Cardiac fibroblast (primary cell): Measurements from ENCODE around the gene SYNGR3.

Source experiments
- DNase-seq, 2 donors: peaks; one replicate each; pipeline versions ENCODE4 v3.0.0 to v3.0.0-alpha.2; 2010; ENCODE audit warnings: low read depth in 2 of 2
- H3K4me3 ChIP-seq, 2 donors: replicated peaks in 1 of 2; 1 replicate in 1 of 2; 2 replicates in 1 of 2; pipeline ENCODE4 v1.5.1; 2011; ENCODE audit warnings: low read depth in 2 of 2, low read length in 2 of 2, mild to moderate bottlenecking in 2 of 2, moderate library complexity in 1 of 2
- TF ChIP-seq, protein P1 (sequence below): IDR thresholded peaks from one replicate; pipeline ENCODE4 v1.5.1; 2011; ENCODE audit warnings: low read depth, mild to moderate bottlenecking, low read length, inconsistent platforms

SYNGR3 gene

DNA sequence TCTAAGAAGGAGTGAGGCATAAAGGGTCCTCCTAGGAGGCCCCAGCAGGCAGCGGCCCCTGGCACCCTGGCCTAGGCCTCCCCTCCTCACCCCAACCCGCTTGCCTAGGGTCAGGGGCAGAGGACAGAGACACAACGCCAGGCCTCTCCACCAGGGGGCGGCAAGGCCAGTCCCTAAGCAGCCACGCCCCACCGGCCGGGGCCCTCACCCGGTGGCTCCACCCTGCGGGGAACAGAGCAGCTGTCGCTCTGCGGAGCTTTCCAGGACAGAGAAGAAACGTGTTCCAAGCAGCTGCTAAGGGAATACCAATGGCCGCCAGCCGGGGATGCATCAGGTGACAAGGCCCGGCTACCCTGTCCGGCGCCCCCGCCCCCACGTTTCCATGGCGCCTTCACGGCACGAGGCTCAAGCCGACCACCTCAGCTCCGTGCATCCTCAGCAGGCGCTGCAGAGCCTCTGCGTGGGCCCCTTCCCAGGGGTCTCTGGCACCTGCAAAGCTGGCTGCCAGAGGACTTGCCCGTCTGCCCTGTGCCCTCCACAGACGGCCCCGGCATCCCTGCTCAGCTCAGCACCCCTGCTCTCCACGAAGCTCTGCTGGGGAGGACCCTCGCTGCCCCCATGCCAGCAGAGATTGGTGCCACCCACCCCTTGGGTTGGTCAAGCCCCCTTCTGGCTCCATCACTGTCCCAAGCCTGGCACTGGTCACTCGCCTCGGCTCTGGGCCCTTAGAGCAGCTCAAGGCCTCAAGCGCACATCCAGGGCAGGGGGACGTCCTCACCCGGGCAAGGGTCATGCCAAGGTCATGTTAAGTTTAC is 14.3 kb downstream of the SYNGR3 start:
- DNase-seq = peak; percentile 87
- TF ChIP-seq, protein P1, sequence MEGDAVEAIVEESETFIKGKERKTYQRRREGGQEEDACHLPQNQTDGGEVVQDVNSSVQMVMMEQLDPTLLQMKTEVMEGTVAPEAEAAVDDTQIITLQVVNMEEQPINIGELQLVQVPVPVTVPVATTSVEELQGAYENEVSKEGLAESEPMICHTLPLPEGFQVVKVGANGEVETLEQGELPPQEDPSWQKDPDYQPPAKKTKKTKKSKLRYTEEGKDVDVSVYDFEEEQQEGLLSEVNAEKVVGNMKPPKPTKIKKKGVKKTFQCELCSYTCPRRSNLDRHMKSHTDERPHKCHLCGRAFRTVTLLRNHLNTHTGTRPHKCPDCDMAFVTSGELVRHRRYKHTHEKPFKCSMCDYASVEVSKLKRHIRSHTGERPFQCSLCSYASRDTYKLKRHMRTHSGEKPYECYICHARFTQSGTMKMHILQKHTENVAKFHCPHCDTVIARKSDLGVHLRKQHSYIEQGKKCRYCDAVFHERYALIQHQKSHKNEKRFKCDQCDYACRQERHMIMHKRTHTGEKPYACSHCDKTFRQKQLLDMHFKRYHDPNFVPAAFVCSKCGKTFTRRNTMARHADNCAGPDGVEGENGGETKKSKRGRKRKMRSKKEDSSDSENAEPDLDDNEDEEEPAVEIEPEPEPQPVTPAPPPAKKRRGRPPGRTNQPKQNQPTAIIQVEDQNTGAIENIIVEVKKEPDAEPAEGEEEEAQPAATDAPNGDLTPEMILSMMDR = peak; percentile 98
- H3K4me3 ChIP-seq = peak overlapping the region in 1 of 2 donors; percentile 4

DNA sequence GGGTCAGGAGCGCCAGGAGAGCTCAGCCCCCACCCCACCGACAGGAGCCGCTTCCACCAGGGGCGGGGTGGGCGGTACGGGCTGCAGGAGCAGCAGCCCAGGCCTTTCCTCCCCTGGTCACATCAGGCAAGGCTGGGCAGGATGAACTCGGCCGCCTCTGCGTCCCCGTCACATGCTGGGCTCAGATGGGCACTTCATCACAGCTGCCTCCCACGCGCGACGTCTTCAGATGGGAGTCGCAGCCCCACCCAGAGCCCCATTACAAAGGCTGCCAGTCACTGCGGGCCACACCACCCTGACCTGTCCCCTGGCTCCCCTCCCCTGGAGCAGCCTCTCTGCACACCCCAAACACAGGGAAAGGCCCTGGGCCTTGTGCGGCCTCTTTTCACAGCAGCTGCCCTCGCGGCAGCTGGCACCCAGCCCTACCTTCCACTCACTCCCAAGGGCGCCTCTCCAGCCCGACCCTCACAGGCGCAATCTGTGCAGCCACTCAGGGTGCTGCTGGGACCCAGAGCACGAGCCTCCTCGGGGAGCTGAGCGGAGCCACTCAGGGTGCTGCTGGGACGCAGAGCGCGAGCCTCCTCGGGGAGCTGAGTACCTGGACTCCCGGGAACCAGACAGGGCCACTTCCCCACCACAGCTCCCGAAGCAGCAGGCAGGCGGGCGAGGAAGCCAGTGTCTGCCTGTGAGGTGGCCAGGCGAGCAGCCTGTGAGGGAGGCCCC is 15.2 kb downstream of the SYNGR3 start:
- no peak for DNase-seq
- TF ChIP-seq, protein P1 = no peak
- H3K4me3 ChIP-seq = no peak overlapping the region

DNA sequence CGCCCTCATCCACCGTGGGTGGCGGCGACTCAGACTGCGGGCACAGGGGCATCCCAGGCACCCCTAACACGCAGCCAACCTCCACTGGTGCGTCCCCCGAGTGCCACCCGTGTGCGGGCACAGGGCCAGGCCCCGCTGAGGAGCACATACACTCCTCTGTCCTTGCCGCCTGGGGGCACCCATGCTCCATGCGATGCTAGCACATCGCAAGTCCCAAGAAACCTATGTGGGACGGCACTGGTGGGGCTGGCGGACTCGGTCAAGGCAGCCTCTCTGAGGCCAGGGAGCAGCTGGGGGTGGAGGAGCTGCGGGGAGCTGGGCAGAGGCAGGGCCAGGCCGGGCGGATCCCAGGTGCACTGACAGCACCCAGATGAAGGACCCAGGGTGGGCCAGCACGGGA is 15.9 kb downstream of the SYNGR3 start:
- H3K4me3 ChIP-seq = no peak overlapping the region
- TF ChIP-seq, protein P1 = no peak
- DNase-seq = no peak

- no peak for DNase-seq
- no peak overlapping the region for H3K4me3 ChIP-seq
- TF ChIP-seq, protein P1 = no peak
Observed at GRCh38 chr16:2006317-2006716, 16.5 kb downstream of the SYNGR3 start.

- DNase-seq = no peak
- H3K4me3 ChIP-seq = peak overlapping the region in 1 of 2 donors; percentile 79
- TF ChIP-seq, protein P1 = no peak
Observed at GRCh38 chr16:2007081-2007836, 17.5 kb downstream of the SYNGR3 start.

DNA sequence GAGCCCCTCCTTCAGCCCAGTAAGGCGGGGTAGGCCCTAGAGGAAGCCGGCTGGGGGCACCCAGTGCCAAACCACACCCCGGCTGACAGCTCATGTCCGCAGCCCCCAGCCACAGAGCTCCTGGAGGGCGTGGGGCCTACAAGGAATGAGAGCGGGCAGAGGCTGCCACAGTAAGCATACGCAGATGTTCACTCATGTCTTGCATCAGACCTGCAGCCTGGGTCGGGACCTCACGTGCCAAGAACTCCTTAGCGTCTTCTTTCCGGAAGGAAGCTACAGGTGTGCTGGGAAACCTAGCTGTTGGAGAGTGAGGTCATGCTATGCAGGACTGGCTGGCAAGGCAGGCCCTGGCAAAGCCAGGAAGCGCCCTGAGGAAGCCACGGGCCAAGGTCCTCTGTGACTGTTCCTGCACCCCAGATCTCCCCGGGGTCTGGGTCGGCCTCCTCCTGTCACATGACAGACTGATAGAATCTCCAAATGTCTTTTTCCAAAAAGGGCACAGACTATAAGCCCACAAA is 18.3 kb downstream of the SYNGR3 start:
- TF ChIP-seq, protein P1 = no peak
- DNase-seq = peak; percentile 68 to 77
- H3K4me3 ChIP-seq = peak overlapping the region; percentile 63 to 79
